ENCODE data around the gene DCAF8L2. TPM values are rescaled to one million over a fixed set of nuclear protein-coding genes. Genes with fewer than 3 reads are reported as not detected.
"Not testable (repeated sequence)": the region's sequence is repeated elsewhere in the genome, so short reads cannot be mapped to it uniquely, and the experiment has no call there.

The DCAF8L2 gene
- total RNA-seq, 1 experiment from 2014 or later, result 2.1 TPM

GRCh38 chrX:27679281-27679680 is 89.1 kb downstream of the DCAF8L2 start:
- DNase-seq (ENCODE audit: low read depth), result no peak

- DNase-seq (ENCODE audit: low read depth), result no peak
These were observed 90.6 kb downstream of the DCAF8L2 start for GRCh38 chrX:27680726-27681125.

GRCh38 chrX:27683566-27684208 is 93.5 kb downstream of the DCAF8L2 start:
- DNase-seq (ENCODE audit: low read depth), result not testable (repeated sequence)

GRCh38 chrX:27694667-27695066 is 104.5 kb downstream of the DCAF8L2 start:
- no peak for DNase-seq (ENCODE audit: low read depth)

GRCh38 chrX:27706526-27706925 is 116.4 kb downstream of the DCAF8L2 start:
- DNase-seq (ENCODE audit: low read depth), result no peak

GRCh38 chrX:27715610-27716009 is 125.5 kb downstream of the DCAF8L2 start:
- no peak for DNase-seq (ENCODE audit: low read depth)

GRCh38 chrX:27728291-27728690 is 138.1 kb downstream of the DCAF8L2 start:
- DNase-seq (ENCODE audit: low read depth), result peak; percentile 1

GRCh38 chrX:27731962-27732361 is 141.8 kb downstream of the DCAF8L2 start:
- no peak for DNase-seq (ENCODE audit: low read depth)

GRCh38 chrX:27735914-27736313 is 145.8 kb downstream of the DCAF8L2 start:
- no peak for DNase-seq (ENCODE audit: low read depth)

GRCh38 chrX:27740933-27741332 is 150.8 kb downstream of the DCAF8L2 start:
- DNase-seq (ENCODE audit: low read depth), result no peak

GRCh38 chrX:27743521-27743920 is 153.4 kb downstream of the DCAF8L2 start:
- DNase-seq (ENCODE audit: low read depth), result not testable (repeated sequence)

- DNase-seq (ENCODE audit: low read depth), result peak; percentile 1
These were observed 156.4 kb downstream of the DCAF8L2 start for GRCh38 chrX:27746516-27746915.

GRCh38 chrX:27750298-27750697 is 160.2 kb downstream of the DCAF8L2 start:
- not testable (repeated sequence) for DNase-seq (ENCODE audit: low read depth)

- DNase-seq (ENCODE audit: low read depth), result no peak
These were observed 161.8 kb downstream of the DCAF8L2 start for GRCh38 chrX:27751976-27752375.

- no peak for DNase-seq (ENCODE audit: low read depth)
These were observed 175.6 kb downstream of the DCAF8L2 start for GRCh38 chrX:27765718-27766117.

GRCh38 chrX:27767387-27767786 is 177.2 kb downstream of the DCAF8L2 start:
- no peak for DNase-seq (ENCODE audit: low read depth)

- DNase-seq (ENCODE audit: low read depth), result no peak
These were observed 185.8 kb downstream of the DCAF8L2 start for GRCh38 chrX:27775984-27776383.

GRCh38 chrX:27796640-27797257 is 206.6 kb downstream of the DCAF8L2 start:
- DNase-seq (ENCODE audit: low read depth), result no peak

- DNase-seq (ENCODE audit: low read depth), result no peak
These were observed 207.4 kb downstream of the DCAF8L2 start for GRCh38 chrX:27797575-27797974.
